ENCODE data around the gene MED13.
"Not testable (repeated sequence)": the region's sequence is repeated elsewhere in the genome, so short reads cannot be mapped to it uniquely, and the experiment has no call there.

The MED13 gene

GRCh38 chr17:62058611-62059010 is 6.5 kb downstream of the MED13 start:
- no peak for DNase-seq (ENCODE audit: low read depth)

- no peak for DNase-seq (ENCODE audit: low read depth)
These were observed 7.4 kb downstream of the MED13 start for GRCh38 chr17:62057696-62058095.

GRCh38 chr17:62052765-62053338 is 12.2 kb downstream of the MED13 start:
- DNase-seq (ENCODE audit: low read depth): no peak

GRCh38 chr17:62051053-62051452 is 14.0 kb downstream of the MED13 start:
- DNase-seq (ENCODE audit: low read depth): no peak

- DNase-seq (ENCODE audit: low read depth): no peak
These were observed 15.8 kb downstream of the MED13 start for GRCh38 chr17:62049299-62049698.

GRCh38 chr17:62048262-62048661 is 16.8 kb downstream of the MED13 start:
- DNase-seq (ENCODE audit: low read depth): no peak

- no peak for DNase-seq (ENCODE audit: low read depth)
These were observed 19.6 kb downstream of the MED13 start for GRCh38 chr17:62045517-62045916.

- DNase-seq (ENCODE audit: low read depth): no peak
These were observed 20.0 kb downstream of the MED13 start for GRCh38 chr17:62045109-62045508.

GRCh38 chr17:62043602-62044001 is 21.5 kb downstream of the MED13 start:
- DNase-seq (ENCODE audit: low read depth): no peak

- DNase-seq (ENCODE audit: low read depth): no peak
These were observed 21.9 kb downstream of the MED13 start for GRCh38 chr17:62043140-62043539.

- no peak for DNase-seq (ENCODE audit: low read depth)
These were observed 26.8 kb downstream of the MED13 start for GRCh38 chr17:62038248-62038647.

GRCh38 chr17:62033317-62033716 is 31.8 kb downstream of the MED13 start:
- no peak for DNase-seq (ENCODE audit: low read depth)

GRCh38 chr17:62032480-62032879 is 32.6 kb downstream of the MED13 start:
- no peak for DNase-seq (ENCODE audit: low read depth)

GRCh38 chr17:62030264-62030663 is 34.8 kb downstream of the MED13 start:
- DNase-seq (ENCODE audit: low read depth): no peak

- DNase-seq (ENCODE audit: low read depth): no peak
These were observed 40.2 kb downstream of the MED13 start for GRCh38 chr17:62024866-62025265.

GRCh38 chr17:62017912-62018311 is 47.2 kb downstream of the MED13 start:
- DNase-seq (ENCODE audit: low read depth): no peak

GRCh38 chr17:62017496-62017895 is 47.6 kb downstream of the MED13 start:
- DNase-seq (ENCODE audit: low read depth): peak; percentile 25

GRCh38 chr17:62014526-62014925 is 50.6 kb downstream of the MED13 start:
- no peak for DNase-seq (ENCODE audit: low read depth)

GRCh38 chr17:62009220-62009619 is 55.9 kb downstream of the MED13 start:
- DNase-seq (ENCODE audit: low read depth): no peak

- DNase-seq (ENCODE audit: low read depth): no peak
These were observed 56.8 kb downstream of the MED13 start for GRCh38 chr17:62008294-62008693.

GRCh38 chr17:62004388-62004787 is 60.7 kb downstream of the MED13 start:
- no peak for DNase-seq (ENCODE audit: low read depth)

GRCh38 chr17:62003141-62003540 is 61.9 kb downstream of the MED13 start:
- not testable (repeated sequence) for DNase-seq (ENCODE audit: low read depth)

- DNase-seq (ENCODE audit: low read depth): no peak
These were observed 64.0 kb downstream of the MED13 start for GRCh38 chr17:62001105-62001504.

GRCh38 chr17:62000186-62000585 is 64.9 kb downstream of the MED13 start:
- no peak for DNase-seq (ENCODE audit: low read depth)

- DNase-seq (ENCODE audit: low read depth): not testable (repeated sequence)
These were observed 66.5 kb downstream of the MED13 start for GRCh38 chr17:61998534-61998933.

All from stromal cell of bone marrow (primary cell).